Activated gamma-delta T cell treated with anti-CD3 and anti-CD28 coated beads, Interleukin-2, amount 50 U/mL, for 16 hours (primary cell): Measurements from ENCODE around the gene ALPK3.
"Not testable (repeated sequence)": the region's sequence is repeated elsewhere in the genome, so short reads cannot be mapped to it uniquely, and the experiment has no call there.

Experiments used
- DNase-seq: peaks from one replicate; pipeline ENCODE4 v3.0.0-alpha.2; 2020; ENCODE audit warnings: low read depth

ALPK3 gene

DNA sequence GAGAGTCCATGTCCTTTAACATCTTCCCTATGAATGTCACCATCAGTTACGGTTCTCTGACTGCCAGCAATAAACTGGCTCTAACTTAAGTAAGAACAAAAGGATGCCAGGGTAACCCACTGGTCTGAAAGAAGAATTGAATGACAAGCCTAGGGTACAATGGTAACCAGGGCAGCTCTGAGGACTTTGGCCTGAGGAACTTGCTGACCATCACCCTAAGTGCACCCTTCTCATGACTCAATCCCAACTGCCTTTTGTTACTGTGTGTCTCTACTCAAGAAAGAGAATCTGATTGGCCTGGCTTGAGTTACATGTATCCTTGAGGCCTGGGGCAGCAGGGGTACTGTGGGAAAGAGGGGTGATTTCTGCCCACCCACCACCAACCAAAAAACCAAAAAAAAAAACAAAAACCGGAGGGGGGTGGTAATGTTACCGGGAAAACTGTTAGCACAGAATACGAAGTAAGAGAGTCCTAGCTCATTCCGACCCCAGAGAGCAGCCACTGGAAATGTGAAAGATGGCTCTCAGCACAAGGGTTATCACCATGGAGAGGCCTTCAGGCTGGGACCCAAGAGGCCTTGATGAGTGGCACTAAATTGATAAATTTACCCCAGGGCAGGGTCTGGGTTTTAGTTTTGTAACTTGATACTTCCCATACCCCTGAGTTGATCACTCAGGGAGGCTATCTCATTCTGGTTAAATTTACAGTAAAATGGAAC lies 58.0 kb downstream of the ALPK3 start:
- DNase-seq = no peak

DNA sequence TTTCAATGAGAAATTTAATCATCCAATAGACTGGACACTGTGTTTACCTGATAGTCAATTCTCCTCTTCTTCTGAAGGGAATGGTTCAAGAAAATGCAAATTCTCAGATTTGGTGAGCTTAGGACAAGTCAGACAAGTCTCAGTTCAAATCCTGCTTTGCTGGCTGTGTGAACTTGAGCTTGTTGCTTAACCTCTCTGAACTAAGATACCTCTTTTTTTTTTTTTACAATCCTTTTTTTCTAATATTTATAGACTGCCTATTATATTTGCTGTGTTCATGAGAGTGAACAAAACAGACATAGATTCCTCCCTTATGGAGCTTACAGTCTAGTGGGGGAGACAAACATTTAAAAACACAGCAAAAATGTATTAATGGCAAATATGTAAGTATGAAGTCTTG lies 59.1 kb downstream of the ALPK3 start:
- no peak for DNase-seq

DNA sequence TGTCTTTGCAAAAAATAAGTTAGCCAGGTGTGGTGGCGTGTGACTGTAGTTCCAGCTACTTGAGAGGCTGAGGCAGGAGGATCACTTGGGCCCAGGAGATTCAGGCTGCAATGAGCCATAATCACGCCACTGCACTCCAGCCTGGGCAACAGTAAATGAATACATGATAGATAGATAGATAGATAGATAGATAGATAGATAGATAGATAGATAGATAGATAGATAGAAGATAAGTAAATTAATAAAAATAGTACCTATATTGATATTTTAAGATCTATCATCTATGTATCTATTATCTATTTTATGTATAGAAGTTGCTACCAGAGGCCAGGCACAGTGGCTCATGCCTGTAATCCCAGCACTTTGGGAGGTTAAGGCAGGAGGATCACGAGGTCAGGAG lies 60.5 kb downstream of the ALPK3 start:
- not testable (repeated sequence) for DNase-seq

DNA sequence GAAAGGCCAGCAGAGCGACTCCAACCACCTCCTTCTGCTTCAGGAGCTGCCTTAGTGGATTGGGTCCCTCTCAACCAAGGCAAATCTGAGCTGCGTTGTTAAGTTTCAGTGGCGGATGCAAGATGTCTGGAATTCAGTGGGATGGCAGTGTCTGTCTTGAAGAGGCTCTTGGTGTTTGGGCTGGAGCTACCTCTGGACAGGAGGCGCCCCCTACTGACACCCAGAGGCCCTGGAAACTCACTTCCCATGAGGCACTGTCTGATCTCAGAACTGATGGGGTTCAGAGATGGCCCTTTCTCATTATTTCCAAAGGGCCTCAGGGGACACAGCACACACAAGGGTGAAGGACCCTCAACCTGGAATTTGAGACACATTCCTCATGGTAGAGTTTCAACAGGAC lies 61.3 kb downstream of the ALPK3 start:
- peak; percentile 32 for DNase-seq

DNA sequence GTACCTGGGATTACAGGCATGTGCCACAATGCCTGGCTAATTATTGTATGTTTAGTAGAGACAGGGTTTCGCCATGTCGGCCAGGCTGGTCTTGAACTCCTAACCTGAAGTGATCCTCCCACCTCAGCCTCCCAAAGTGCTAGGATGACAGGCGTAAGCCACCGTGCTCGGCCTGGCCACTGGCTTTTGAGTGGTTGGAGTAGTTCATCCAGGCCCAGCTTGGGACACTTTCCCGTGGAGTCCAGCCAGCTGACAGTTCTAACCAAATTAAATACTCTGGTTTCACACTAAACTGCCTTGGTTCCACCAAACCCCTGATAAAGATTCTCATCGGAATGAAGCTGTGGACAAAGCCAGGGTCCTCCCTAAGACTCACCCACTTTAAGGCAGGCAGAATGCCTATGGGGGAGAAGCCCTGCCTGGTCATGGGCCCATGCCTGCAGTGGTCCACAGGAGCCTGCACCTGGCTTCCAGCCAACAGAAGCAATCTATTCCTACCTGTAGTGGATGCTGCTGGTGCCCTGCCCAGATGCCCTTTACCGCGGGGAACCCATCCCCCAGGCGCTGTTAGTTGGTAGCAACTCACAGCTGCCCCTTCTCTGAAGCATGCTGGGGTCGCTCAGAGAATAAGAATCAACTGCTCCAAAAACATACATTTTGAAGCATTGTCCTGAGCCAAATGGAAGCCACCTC lies 62.1 kb downstream of the ALPK3 start:
- DNase-seq = no peak

DNA sequence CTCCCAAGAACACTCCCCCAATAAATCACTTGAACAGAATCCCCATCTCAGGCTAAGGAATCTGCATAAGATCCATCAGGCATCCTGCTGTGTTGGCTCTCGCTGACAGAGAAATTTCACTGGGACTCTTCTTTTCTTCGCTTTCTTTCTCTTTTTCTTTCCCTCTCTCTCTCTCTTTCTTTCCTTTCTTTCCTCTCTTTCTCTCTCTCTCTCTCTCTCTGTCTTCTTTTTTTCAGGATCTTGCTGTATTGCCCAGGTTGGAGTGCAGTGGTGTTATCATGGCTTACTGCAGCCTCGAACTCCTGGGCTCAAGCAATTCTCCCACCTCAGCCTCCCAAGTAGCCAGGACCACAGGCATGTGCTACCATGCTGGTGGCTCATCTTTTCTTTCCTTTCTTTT lies 62.9 kb downstream of the ALPK3 start:
- DNase-seq = no peak

DNA sequence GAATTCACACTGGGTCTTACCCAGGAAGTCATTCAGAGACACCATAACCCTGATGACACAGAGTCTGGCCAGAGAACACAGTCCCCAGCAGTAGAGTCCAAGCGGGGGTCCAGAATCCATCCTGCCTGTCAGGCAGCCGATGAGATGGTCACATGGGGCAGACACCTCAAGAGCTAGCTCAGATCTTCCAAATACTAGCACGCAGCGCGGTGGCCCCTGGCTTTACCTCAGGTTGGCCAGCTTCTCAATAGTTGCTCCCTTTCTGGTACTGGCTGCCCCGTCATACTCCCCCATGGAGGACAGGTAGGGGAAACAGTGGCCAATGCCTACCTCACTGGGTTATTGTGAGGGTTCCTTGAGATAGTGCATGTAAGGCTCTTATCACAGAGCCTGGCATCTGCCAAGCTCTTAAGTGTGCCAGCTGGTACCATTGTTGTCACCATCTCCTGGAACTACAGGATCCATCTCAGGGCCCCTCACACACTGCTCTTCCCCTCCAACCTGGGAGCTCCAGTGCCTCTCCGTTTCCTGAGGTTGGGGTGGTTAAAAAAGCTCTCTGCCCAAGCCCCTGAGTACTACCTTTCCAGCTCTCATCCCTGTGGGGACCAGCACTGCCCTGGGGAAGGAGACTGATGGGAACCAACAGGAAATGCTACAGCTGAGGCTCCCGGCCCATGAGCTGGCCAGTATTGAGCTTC lies 63.8 kb downstream of the ALPK3 start:
- no peak for DNase-seq

DNA sequence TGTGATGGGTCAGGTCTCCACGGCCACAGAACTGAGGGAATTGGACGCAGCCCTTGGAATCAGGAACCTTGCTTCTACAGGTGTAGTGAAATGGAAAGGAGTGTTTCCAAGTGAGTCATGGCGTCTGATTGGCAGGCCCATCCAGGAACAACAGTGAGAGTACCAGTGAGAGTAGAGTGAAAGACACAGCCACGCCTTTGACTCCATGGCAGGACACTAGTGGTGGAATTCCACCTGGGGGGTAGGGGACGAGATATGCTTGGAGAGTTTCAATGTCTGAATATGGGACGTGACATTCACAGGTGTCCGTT lies 64.3 kb downstream of the ALPK3 start:
- DNase-seq = no peak

DNA sequence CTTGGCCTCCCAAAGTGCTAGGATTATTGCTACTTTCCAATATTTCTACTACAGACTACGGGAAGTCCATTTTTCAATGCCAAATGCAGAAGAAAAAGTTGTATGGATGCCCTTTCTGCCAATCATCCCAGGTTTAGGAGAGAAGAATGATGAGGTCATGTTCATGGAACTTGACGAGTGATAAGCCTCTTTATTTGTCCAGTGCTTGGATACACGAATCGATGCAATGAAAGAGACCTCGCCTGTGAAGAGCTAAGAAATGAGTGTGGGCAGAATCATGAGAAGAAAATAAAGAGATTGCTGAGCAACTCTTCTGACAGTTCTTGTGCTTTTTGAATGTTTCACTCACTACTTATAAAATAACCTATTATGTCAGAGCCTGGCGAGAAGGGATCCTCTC lies 66.3 kb downstream of the ALPK3 start:
- no peak for DNase-seq

DNA sequence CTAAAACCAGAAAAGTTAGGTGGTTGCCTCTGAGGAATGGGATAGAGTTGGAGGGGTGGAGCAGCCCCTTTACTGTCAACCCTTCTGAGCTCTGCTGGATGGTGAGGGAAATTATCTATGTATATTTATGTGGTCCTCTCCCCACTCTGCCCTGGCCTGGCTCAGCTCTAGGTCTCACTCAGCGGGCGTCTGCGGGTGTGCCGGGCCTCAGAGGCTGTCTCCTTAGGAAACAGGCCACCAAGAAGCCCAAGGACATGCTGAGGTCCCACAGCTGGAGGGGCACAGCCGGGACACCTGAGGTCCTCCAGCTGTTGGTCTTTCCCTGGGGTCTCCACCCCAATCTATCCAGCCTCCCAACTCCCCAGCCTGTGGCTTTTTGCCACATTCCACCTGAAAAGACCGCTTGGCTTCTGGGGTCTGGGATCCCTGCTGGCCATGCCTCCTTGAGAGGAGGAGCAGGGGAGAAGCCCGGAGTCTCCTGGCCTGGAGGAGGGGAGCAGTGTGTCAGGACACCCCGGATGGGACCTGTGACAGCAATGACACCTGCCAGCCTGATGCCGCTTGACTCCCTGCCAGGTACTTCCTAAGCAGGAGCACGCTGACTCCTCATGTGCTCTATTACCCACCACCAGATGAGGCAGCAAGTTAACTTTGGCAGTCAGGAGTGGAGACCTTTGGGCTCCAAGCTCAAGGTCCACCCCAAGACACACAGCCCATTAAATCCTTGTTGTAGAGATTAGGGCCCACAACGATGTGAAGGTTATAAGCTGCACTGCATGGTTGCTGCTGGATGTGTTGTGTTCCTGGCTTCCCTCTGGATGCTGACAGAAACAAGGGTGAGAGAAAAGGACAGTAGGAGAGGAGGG lies 67.0 kb downstream of the ALPK3 start, which contains the start of gene SLC28A1:
TSS of gene SLC28A1 (plus strand) at position 747 of the 866 bp plus-strand sequence. CDS start 3,099 bp downstream, outside the sequence.
- no peak for DNase-seq

DNA sequence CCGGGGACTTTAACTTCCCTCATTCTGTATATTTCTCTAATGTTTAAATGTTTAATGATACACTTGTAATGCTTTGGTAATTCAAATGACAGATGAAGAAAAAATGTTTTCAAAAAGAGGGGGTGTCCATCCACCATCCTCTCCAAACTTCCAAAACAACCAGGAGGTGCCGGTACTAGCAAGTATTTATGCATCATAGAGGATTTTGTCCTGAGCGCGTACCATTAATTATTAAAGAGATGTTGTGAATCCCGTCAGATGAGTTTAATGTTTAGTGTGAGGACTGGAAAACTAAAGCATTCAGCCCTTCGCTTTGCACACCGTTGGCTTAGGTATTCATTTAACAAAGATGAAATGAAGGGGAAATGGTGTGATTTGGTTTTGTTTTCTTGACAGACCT lies 68.6 kb downstream of the ALPK3 start:
- DNase-seq = no peak

DNA sequence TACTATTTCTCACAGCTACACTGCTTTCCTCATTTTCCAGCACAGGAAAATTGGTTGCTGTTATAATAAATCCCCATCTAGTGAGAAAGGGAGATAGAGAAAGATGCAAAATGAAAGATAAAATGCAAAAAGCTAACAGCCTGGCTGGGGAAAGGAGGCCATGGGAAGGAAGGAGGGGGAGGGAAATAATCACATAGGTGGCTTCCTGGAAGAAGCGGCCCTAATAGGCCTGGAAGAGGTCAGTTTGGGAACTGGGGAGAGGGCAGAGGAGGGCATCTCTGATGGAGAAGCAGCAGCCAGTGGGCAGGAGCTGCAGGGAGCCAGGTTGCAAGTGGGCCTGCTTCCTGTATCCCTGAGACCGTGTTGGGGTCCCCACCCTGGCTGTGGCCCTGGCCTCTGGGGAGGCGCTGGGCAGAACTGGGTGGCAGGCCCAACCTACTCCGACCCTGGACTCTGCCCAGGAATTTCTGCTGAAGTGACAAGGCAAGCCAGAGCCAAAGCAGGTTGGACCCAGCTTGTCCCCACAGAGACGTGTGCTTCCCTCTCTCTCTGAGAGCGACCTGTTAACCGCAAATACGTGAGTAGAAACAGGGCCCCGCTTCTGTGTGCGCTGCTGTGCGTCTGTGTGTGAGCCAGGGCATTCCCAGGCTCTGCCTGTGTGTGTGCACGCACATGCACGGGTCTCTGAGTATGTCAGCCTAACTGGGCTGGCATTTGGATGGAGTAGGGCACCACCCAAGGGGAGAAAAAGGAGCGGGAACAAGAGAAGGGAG lies 69.2 kb downstream of the ALPK3 start:
- DNase-seq = no peak

DNA sequence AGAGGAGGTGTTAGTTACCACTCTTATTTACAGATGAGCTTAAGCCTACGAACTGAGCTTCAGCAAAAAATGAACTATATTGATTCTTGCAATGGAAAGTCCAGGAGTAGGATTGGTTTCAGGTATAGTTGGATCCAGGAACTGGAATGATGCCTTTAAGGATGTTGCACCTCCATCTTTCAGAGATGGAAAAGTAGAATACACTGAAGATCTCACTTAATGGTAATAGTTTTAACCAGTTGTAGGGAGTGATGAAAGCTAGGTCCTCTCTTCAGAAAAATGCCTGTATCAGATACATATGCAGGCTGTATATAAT lies 69.8 kb downstream of the ALPK3 start:
- DNase-seq = no peak

DNA sequence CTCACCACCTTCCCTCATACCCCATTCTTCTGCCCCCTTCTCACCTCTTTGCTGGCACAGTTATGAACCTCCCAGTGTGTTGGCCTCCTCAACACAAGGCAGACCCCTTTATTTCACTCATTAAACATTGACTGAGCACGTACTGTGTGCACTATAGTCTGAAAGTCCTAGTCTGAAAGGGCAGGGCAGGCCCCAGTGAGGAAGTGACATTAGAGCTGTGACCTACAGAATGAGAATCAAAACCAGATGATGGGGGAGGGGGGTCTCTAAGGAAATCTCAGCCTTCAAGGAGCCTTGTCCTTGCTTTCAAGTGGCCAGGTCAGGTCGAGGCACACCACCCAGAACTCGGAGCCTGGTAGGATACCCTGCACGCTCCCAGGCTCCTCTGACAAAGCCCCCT lies 70.8 kb downstream of the ALPK3 start:
- no peak for DNase-seq

DNA sequence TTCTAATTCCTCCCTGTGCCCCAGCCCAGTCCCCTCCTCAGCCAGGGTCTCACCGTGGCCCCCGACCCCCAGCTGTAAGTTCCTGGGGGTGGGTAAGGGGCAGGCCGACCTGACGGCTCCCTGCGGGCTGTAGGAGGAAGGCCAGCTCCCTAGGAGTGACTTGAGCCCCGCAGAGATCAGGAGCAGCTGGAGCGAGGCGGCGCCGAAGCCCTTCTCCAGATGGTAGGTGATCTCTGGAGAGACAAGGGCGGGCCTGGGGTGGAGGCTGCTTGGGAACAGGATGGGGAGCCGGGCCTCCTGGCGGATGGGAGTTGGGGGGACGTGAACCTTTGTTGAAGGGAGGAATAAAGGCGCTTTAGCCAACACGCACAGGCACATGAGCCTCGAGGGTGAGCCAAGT lies 71.5 kb downstream of the ALPK3 start:
- no peak for DNase-seq

DNA sequence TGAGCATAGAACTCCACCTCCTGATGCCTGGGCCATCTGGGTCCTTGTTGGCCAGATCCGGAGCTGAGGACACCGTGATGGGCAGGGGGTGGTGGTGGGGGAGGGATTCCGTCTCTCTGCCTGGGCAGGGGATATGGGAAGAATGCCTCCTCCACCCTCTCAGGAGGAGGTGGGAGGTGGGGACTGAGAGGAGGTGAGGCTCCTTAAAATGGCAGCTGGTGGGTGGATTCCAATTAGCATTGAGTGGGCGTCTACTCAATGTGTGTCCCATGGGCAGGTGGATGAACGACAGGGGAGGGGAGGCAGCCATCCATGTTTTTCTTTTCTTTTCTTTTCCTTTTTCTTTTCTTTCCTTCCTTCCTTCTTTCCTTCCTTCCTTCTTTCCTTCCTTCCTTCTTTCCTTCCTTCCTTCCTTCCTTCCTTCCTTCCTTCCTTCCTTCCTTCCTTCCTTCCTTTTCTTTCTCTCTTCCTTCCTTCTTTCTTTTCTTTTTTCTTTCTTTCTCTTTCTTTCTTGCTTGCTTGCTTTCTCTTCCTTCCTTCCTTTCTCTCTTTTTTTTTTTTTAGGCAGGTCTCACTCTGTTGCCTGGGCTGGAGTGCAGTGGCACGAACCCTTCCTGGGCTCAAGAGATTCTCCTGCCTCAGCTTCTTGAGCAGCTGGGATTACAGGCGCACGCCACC lies 72.3 kb downstream of the ALPK3 start:
- no peak for DNase-seq

DNA sequence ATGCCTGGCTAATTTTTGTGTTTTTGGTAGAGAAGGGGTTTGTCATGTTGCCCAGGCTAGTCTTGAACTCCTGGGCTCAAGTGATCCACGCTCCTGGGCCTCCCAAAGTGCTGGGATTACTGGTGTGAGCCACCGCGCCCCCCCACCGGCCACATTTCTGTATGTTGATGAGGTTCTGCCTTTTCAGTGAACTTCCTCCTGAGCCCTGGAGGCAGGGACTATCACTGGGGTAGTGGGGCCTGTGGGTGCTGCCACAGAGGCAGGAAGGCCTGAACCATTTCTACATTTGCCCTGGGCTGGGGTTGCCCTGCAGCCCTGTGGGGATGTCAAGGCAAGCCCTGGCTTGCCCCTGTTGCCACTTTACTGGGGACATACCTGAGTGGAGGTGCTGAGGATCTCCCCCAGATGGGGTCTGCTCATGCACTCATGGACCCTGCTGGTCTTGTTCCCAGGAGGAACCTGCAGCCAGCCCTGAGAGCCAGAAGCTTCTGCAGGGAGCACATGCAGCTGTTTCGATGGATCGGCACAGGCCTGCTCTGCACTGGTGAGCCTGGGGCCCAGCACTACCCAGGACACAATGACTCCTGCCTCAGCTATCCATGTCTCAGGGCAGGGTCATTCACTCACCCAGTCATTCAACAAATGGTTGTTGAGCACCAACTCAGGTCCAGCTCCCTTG lies 73.0 kb downstream of the ALPK3 start:
- no peak for DNase-seq

DNA sequence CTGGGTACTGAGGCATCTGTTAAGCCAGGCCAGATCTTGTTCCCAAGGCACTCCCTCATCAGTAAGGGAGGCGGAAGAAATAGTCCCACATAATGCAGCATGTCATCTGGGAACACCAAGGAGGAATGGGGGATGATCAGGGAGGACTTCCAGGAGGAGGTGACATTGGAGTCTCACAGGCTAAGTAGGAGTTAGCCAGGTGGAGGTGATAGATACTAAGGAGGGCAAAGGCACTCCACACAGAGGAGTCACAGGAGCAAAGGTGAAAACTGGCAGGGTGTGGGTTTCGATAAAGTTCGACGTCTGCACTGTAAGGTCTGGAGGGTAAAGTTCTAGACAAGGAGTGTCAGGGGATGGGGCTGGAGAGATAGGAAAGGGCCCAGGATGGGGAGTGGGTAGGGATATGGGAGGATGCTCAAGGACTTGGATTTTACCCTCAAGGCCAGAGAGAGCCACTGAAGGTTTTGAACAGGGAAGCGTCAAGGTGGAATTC lies 73.6 kb downstream of the ALPK3 start:
- DNase-seq = no peak

DNA sequence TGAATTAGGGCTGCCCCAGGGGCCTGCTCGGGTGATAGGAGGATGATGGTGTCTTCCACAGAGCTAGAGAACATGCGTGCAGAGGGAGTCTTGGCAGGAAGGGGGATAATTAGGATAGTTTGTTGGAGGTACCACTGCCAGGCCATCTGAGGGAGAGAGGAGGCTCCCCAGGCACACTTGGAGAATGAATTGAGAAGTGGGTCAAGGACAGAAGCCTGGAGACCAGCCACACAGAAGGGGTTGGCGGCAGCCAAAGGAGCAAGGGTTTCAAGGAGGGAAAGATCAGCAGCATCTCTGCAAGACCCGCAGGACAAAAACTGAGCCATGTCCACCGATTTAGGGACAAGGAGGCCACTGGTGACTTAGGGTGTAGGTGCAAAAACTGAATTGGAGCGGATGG lies 74.2 kb downstream of the ALPK3 start:
- DNase-seq = no peak

DNA sequence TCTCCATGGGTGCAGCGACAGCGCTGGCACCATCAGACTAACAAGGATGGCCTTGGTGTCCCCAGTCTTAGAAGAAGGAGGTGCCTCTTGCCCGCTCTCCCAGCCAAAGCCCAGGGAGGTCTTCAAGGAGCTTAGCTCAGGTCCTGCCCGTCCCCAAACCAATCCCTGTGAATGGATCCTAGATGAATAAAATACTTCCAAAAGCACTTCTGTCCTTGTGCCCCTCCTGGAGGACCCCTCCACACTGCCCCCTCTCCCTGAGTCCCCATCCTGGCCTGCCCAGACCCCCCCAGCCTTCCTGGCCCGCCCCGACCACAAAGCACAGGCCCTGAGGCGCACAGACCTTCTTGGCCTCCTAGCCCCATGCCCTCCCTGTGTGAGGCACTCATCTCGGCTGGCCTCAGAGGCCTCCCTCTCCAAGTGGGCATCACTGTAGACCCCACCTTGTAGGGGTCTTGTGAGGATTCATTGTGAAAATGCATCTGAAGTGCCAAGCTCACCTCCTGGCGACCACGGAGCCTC lies 75.7 kb downstream of the ALPK3 start:
- no peak for DNase-seq
